Measurements from ENCODE around the gene NPY. TPM values are rescaled to one million over a fixed set of nuclear protein-coding genes. Genes with fewer than 3 reads are reported as not detected.

Gene NPY
- polyA plus RNA-seq, 3 donors, result 0.16 to 4.7 TPM; not detected in 1

DNA sequence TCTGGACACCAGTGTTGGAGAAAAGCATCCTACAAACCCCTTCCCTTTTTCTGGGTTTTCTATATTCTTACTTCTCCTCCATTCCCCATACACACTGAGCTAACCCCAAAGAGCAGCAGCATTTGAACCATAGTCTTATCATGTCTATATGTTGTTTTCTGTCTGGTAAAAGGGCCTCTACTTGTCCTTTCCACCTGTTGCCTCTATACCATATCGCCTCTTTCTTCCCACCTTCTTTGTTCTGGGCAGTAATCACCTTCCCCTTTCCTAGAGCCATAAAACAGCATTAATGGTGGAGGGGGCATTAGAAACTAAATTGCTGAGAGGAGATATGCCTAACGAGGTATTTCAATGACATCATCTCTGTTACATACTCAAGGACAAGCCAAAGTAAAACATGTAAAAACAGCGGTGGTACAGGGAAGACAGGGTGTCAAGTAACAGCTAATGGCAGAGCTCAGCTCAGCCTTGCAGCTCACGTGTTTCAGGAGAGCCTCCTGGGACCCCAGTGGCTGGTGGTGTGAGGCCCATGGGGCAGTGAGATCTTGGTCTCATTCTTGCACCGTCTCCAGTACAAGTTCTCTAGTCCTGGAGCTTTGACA is 20.6 kb downstream of the NPY start:
- H3K27ac ChIP-seq (ENCODE audit: low read depth, low read length), result no peak overlapping the region
- WGBS, 3 donors, result 55 to 68% (median 64%) methylated on average over 5 of the region's 5 CpGs

DNA sequence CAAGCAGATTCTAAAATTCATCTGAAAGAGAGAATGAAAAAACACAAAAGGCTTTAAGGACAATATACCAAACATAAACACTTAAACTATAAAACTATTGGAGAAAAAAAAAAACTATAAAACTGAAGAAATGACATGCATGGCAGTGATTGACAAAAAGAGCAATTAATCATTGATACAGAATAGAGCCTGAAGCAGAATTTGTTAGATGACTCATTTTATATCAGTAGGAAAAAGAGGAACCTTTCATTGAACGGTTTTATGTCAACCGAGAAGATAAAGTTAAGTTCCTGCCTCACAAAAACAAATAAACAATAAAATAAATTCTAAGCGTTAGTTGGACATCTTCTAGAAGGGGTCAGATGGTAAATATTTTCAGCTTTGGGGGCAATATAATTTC is 23.3 kb downstream of the NPY start:
- H3K27ac ChIP-seq (ENCODE audit: low read depth, low read length), result no peak overlapping the region
- WGBS, 3 donors, result 44 to 59% (median 45%) methylated on average over 3 of the region's 3 CpGs

DNA sequence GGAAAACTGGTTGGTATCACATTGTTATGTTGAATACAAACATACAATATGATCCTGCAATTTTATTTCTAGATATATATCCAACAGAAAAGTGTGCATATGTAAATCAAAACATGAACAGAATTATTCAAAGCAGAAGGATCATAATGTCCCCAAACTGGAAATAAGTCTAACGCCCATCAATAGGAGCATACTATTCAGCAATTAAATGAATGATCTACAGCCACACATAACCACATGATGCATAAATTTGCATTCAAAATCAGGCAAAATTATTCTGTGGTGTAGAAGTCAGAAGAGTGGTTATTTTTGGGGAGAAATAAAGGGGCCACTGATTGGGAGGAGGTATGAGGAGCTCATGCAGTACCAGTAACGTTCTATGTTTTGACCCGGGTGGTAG is 28.6 kb downstream of the NPY start:
- WGBS, 3 donors, result 80 to 86% (median 80%) methylated on average over 3 of the region's 3 CpGs
- H3K27ac ChIP-seq (ENCODE audit: low read depth, low read length), result no peak overlapping the region

DNA sequence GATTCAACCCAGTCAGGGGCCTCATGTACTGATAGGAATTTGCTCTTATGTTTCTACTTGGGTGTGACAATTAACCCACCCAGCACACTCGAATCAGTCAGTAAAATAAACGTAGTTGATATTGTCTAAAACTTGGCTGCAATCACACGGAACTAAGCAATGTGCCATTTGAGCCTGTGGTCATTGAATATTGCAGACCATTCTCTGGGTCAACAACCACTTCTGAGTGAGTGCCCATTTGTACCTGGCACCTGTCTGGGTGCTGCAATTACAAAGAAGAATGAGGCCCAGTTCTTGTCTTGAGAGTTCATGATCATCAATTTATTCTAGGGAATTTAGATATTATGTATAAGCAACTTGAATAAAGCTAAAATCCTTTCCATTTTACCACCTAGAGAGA is 29.8 kb downstream of the NPY start:
- 39 to 56% (median 41%) methylated on average over 3 of the region's 3 CpGs for WGBS, 3 donors
- no peak overlapping the region for H3K27ac ChIP-seq (ENCODE audit: low read depth, low read length)

DNA sequence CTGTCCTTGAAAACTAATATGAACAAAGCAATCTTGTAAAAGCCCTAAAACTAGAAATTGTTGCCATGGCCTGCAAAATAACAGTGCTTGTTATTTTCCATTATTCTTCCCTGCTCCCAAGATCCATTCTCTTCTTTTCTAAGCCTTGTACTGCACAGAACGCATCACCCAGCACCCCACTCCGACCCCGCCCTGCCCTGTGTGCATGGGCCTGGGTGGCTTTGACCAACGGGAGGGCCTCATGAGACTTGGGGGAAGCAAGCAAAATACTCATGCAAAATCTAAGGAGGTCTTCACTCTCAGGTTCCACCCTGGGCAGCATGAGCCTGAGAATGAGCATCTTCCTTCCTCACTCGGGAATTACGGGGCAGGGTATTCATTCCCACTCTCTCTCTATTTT is 32.4 kb downstream of the NPY start:
- WGBS, 3 donors, result 61 to 85% (median 80%) methylated on average over 6 of the region's 6 CpGs
- no peak overlapping the region for H3K27ac ChIP-seq (ENCODE audit: low read depth, low read length)

DNA sequence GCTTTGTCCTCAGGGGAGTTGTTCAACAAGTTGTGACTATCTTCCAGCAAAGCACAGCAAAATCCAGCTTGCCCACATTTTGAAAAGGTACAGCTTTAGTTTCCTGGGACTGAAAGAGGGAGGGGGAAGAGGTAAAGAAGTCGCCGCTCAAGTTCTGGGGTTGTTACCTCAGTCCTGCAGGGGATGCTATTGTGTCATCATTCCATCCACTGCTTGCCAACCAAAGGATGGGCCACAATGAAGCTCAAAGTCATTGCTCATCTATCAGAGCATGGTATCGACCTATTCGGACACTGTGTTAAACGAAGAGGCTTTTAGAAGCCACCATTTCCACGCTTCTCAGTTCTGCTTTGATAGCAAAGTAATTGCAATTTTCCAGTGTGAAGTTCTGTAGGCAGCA is 34.3 kb downstream of the NPY start:
- H3K27ac ChIP-seq (ENCODE audit: low read depth, low read length), result no peak overlapping the region
- 53 to 69% (median 64%) methylated on average over 6 of the region's 6 CpGs for WGBS, 3 donors

DNA sequence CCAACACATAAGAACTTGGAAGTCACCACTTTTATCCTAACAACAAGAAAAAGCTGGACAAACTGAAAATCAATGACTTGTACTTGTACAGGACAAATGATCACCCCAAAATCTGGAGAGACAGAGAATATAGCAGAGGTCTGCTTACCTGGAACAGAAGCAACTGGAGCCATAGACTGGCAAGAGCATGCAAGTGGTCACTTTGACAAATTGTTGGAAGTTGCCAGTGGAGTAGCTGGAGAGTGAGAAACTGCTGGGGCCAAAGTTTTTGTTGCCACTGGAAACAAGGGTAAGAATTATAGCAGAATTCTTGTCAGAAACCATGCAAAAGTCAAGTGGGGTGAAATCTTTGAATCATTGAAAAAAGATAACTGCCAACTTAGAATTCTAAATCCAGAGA is 35.2 kb downstream of the NPY start:
- H3K27ac ChIP-seq (ENCODE audit: low read depth, low read length), result no peak overlapping the region

DNA sequence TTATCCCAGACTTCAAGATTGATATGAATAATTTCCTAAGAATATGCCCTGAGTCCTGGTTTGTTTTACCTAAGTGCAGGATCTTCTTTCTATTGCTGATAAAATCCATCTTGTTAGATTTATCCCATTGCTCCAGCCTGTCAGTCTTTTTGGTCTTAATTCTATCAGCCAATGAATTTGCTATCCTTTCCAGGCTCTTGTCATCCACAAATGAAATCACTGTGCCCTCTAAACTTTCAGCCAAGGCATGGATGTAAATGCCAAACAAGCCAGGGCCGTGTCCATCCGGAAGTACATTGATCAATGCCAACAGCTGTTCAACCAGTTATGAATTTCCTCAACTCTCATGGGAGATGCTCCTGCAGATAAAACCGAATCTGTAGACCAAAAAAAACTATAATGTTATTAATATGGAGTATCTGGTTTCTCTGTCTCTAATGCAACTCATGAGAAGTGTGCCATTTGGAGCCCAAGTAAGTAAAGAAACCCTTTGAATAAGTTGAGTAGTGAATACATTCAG is 40.0 kb downstream of the NPY start:
- H3K27ac ChIP-seq (ENCODE audit: low read depth, low read length), result no peak overlapping the region
- 51 to 61% (median 52%) methylated on average over 3 of the region's 3 CpGs for WGBS, 3 donors

DNA sequence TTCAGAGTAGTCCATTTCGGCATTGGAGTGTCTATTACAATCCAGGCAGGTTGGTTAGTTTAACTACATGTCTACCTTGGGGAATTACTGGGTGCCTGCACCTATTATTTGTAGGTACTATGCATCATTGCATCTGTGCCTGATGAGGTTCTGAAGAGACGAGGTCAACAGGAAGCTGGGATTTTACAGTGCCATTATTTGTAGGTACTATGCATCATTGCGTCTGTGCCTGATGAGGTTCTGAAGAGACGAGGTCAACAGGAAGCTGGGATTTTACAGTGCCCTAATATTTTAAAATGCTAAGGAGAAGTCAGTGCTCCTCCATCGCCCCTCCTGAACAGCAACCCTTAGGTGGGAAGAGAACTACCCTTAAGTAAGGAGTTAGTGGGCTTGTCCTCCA is 41.7 kb downstream of the NPY start:
- 78 to 83% (median 81%) methylated on average over 5 of the region's 5 CpGs for WGBS, 3 donors
- H3K27ac ChIP-seq (ENCODE audit: low read depth, low read length), result no peak overlapping the region

DNA sequence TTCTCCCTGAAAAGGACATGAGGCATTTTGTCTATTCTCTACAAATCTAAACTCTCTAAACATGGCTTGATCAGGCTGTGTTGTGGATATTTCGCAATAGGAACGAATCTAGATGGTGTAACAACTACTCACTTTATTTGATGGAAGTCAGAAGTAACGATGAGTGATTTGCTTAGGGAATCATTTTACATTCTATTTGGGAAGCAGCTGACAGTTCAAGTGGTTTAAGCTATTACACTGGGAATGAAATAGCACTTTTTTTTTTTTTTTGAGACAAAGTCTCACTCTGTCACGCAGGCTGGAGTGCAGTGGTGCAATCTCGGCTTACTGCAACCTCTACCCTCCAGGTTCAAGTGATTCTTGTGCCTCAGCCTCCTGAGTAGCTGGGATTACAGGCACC is 44.1 kb downstream of the NPY start:
- no peak overlapping the region for H3K27ac ChIP-seq (ENCODE audit: low read depth, low read length)

DNA sequence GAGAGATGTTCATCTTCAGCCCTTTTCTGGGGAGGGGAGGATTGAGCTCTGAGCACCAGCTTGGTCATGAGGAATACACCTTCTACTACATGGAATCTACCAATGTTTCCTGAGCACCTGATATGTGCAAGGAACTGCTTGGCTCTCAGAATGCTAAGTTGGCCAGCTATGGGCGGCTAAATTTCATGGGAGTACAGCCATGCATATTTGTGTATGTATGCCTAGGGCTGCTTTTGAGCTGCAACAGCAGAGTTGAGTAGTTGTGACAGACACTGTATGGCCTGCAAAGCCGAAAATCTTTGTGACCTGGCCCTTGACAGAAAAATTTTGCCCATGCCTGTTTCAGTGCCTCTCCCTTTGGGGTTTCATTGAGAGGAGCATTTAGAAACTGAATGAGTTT is 44.9 kb downstream of the NPY start:
- H3K27ac ChIP-seq (ENCODE audit: low read depth, low read length), result no peak overlapping the region
- WGBS, 3 donors, result 55 to 87% (median 87%) methylated on average over 2 of the region's 2 CpGs

More for the DNA sequence above, 44.1 kb downstream of the NPY start:
- WGBS, 3 donors, result 58 to 68% (median 59%) methylated on average over 5 of the region's 5 CpGs

DNA sequence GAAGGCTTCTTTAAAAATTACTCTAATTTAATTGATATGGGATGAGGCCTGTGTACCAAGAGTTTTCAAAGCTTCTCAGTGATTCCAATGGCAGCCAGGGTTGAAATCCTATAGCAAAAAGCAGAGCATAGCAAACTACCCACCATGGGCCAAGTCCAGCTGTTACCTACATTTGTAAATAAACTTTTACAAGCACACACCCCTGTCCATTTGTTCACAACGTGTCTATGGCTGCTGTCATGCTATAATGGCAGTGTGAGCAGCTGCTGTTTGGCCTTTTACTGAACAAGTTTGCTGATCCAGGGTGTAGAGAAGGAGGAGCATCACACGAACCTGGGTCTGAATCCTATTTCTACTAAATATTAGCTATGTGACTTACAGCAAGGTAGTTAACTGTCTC is 50.0 kb downstream of the NPY start:
- no peak overlapping the region for H3K27ac ChIP-seq (ENCODE audit: low read depth, low read length)
- 34 to 53% (median 48%) methylated on average over 2 of the region's 2 CpGs for WGBS, 3 donors

DNA sequence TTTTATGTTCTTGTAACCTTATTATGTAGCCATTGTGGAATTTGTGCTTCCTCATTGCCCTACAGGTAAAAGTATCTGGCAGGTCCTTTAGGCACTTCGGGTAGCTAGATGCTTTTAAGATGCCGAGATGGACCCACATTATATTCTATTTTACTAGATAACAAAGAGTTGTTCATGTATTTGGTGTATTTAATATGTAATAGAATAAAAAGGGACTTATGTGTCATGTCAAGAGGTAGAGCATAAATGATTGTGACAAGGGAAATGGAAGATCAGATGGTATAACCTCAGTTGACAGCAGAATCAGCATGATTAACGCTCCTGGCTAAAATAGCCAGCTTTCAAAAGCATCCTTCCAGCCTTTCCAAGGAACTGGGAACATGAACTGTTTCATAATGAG is 50.6 kb downstream of the NPY start:
- WGBS, 3 donors, result 86 to 88% (median 87%) methylated on average over 3 of the region's 3 CpGs
- H3K27ac ChIP-seq (ENCODE audit: low read depth, low read length), result no peak overlapping the region

DNA sequence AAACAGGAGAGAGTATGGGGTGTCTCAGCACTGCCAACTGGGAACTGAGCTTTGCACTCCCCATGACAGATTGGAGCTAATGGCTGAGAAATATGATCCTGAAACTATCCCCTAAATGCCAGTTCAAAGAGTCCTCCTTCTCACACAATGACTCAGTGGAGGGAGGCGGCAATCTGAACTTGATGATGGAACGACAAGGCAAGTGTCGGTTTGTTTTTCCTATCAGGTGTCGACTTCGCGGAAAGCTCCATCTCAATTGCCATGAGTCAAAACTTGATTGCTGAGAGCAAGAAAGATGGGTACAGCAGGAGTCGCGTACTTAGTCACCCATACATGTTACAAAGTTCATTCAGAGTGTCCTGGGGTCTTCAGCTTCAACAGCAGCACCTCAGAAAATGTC is 52.5 kb downstream of the NPY start:
- 22 to 59% (median 51%) methylated on average over 8 of the region's 8 CpGs for WGBS, 3 donors

DNA sequence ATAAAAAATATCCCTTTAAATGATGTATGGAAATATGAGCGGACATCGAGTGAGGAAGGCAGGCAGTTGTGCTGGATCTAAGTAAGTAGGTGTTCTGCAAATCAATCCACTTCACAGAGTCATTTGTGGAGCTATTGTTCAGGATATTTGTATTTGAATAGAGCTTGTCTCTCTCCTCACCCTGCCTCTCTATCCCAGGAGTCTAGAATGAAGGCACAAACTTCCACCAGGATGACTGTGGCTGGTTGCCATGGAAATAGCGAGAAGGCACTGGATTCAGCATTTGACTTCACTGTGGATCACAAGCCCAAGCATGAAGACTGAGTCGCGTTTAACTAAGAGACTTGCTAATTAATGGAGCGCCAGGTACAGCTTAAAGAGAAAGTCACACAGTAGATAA is 53.2 kb downstream of the NPY start:
- WGBS, 3 donors, result 20 to 41% (median 33%) methylated on average over 6 of the region's 6 CpGs
- no peak overlapping the region for H3K27ac ChIP-seq (ENCODE audit: low read depth, low read length)

More for the DNA sequence above, 52.5 kb downstream of the NPY start:
- H3K27ac ChIP-seq (ENCODE audit: low read depth, low read length), result no peak overlapping the region

DNA sequence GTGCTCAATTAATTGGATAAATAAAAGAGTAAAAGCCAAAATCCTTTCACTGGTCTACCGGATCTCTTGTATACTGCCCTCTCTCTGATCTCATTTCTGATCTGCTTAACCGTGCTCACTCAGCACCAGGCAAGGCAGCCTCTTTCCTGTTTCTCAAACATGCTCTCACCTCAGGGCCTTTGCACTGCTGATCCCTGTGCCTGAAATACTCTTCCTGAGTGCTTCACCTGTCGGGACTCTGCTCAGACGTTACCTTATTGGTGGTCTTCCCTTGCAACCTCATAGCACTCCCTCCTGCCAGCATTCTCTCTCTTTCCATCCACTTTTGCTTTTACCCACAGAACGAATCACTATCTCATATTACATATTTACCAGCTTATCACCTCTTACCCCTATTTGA is 55.6 kb downstream of the NPY start:
- H3K27ac ChIP-seq (ENCODE audit: low read depth, low read length), result no peak overlapping the region
- WGBS, 3 donors, result 63 to 82% (median 74%) methylated on average over 5 of the region's 5 CpGs

DNA sequence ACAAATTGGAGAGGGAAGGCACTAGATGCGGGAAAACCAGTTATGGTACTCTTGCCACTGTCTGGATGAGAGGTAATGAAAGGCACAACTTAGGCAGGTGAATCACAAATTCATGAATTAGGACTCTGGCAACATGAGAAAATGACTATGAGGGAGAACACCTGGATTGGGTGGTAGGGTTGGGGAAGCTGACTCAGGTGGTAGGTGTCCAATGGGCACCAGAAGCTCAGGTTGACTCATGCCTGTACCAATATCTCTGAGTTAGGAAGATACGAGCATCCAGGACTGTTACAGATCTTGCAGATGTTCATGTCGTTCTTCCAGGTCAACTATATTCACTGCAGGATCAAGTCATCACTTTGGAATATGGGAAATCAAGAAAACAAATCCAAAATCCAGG is 56.7 kb downstream of the NPY start:
- WGBS, 3 donors, result 78 to 83% (median 79%) methylated on average over 3 of the region's 3 CpGs
- no peak overlapping the region for H3K27ac ChIP-seq (ENCODE audit: low read depth, low read length)
